ENCODE measurements around the gene SIPA1L2.

DNA sequence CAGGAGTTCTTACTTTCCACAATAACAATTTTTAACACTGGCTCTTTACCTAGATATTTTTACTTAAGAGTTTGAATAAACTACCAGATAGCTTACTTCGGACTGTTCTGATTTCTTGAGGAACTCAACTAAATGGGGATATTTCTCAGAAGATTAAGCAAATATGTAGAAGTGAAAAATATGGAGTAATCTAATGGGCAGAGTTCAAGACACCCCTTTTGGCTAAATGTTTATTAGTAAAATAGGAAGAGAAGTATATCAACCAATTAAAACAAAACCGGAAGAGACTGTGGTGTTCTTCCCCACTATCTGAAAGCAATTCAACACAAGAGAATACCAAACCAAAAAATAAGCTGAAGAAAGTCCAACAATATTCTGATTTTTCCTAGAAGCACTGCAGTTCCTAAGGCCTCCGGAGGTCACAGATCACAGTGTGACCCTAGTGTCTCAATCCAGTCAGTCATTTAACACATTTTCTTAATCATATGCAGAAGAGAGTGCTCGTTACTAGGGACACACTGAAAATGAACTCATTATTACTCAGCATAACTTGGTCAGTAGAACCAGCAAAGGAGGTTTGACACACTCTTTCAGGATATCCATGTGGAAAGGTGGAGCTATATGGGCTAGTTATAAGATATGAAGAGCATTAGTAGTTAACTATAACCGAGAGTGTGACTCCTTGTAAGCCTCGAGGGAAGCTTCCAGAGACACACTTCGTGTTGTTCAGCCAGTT lies 5.2 kb downstream of the SIPA1L2 start:
- TF ChIP-seq, protein P1, sequence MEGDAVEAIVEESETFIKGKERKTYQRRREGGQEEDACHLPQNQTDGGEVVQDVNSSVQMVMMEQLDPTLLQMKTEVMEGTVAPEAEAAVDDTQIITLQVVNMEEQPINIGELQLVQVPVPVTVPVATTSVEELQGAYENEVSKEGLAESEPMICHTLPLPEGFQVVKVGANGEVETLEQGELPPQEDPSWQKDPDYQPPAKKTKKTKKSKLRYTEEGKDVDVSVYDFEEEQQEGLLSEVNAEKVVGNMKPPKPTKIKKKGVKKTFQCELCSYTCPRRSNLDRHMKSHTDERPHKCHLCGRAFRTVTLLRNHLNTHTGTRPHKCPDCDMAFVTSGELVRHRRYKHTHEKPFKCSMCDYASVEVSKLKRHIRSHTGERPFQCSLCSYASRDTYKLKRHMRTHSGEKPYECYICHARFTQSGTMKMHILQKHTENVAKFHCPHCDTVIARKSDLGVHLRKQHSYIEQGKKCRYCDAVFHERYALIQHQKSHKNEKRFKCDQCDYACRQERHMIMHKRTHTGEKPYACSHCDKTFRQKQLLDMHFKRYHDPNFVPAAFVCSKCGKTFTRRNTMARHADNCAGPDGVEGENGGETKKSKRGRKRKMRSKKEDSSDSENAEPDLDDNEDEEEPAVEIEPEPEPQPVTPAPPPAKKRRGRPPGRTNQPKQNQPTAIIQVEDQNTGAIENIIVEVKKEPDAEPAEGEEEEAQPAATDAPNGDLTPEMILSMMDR (IDR thresholded peaks at IDR 0.05 in 2 of 3, conservative IDR thresholded peaks at IDR 0.05 in 1 of 3; ENCODE audit: borderline replicate concordance in 1 of 3, insufficient read depth in 1 of 3, low read depth in 2 of 3, low read length in 2 of 3), result no peak
- no peak for TF ChIP-seq EZH2 (IDR thresholded peaks at IDR 0.05)

All from HCT116 (cell line).